G401.6 (cell line): ENCODE data around the gene TRRAP.
"Not testable (repeated sequence)": the region's sequence is repeated elsewhere in the genome, so short reads cannot be mapped to it uniquely, and the experiment has no call there.

ENCODE experiments used
- FAIRE-seq: peaks from 2 replicates; lab custom pipeline; 2012; peaks lifted over from hg19 to GRCh38; lab: Jason Lieb, UNC

TRRAP gene

GRCh38 chr7:98878365-98879197 is at the start of gene TRRAP:
Gene TRRAP (plus strand): TSS chr7:98878532. CDS start chr7:98881151, 2,619 bp downstream.
- FAIRE-seq, result no peak

- FAIRE-seq, result no peak
Observed at GRCh38 chr7:98830972-98831548, 47.3 kb upstream of the TRRAP start.

GRCh38 chr7:98831641-98832221 is 46.6 kb upstream of the TRRAP start:
- FAIRE-seq, result no peak

- FAIRE-seq, result no peak
Observed at GRCh38 chr7:98833022-98833421, 45.3 kb upstream of the TRRAP start.

GRCh38 chr7:98834949-98835348 is 43.4 kb upstream of the TRRAP start:
- no peak for FAIRE-seq

- FAIRE-seq, result no peak
Observed at GRCh38 chr7:98836811-98837629, 41.3 kb upstream of the TRRAP start.

GRCh38 chr7:98837630-98837972 is 40.7 kb upstream of the TRRAP start:
- no peak for FAIRE-seq

GRCh38 chr7:98840096-98840495 is 38.2 kb upstream of the TRRAP start:
- no peak for FAIRE-seq

GRCh38 chr7:98840722-98841121 is 37.6 kb upstream of the TRRAP start:
- FAIRE-seq, result no peak

GRCh38 chr7:98841179-98841997 is 36.9 kb upstream of the TRRAP start:
- FAIRE-seq, result no peak

GRCh38 chr7:98842552-98842951 is 35.8 kb upstream of the TRRAP start:
- FAIRE-seq, result not testable (repeated sequence)

- no peak for FAIRE-seq
Observed at GRCh38 chr7:98848918-98849317, 29.4 kb upstream of the TRRAP start.

- FAIRE-seq, result no peak
Observed at GRCh38 chr7:98852826-98853225, 25.5 kb upstream of the TRRAP start.

- no peak for FAIRE-seq
Observed at GRCh38 chr7:98855610-98856422, 22.5 kb upstream of the TRRAP start.

- FAIRE-seq, result no peak
Observed at GRCh38 chr7:98860071-98860470, 18.3 kb upstream of the TRRAP start.

GRCh38 chr7:98862203-98862602 is 16.1 kb upstream of the TRRAP start:
- FAIRE-seq, result no peak

- FAIRE-seq, result no peak
Observed at GRCh38 chr7:98862716-98863420, 15.5 kb upstream of the TRRAP start.

GRCh38 chr7:98863601-98864000 is 14.7 kb upstream of the TRRAP start:
- no peak for FAIRE-seq

GRCh38 chr7:98864731-98865453 is 13.4 kb upstream of the TRRAP start:
- no peak for FAIRE-seq

GRCh38 chr7:98866351-98866750 is 12.0 kb upstream of the TRRAP start:
- no peak for FAIRE-seq
